ENCODE data around the gene ANTKMT.
A peak's percentile ranks its signal among the peaks of the same experiment; 100 is the strongest.

ANTKMT gene

GRCh38 chr16:692356-693108 lies 28.4 kb upstream of the ANTKMT start:
- peaks cover 16% of the 10 kb centered on the region for H3K9me3 ChIP-seq (ENCODE audit: insufficient read depth, low read depth, low read length)
- no peak overlapping the region for H3K4ac ChIP-seq (ENCODE audit: low read depth, low read length)
- no peak overlapping the region for H3K27ac ChIP-seq (ENCODE audit: low read depth, low read length)
- H4K12ac ChIP-seq (ENCODE audit: low read depth, low read length), result no peak overlapping the region
- H3K9ac ChIP-seq (ENCODE audit: low read length), result no peak overlapping the region
- no peak overlapping the region for H2AFZ ChIP-seq (ENCODE audit: insufficient read depth, low read length, poor library complexity)
- H3K18ac ChIP-seq (ENCODE audit: low read length), result no peak overlapping the region
- peaks cover 5% of the 10 kb centered on the region for H3K79me1 ChIP-seq (ENCODE audit: low read length)
- no peak overlapping the region for H3K4me2 ChIP-seq (ENCODE audit: low read length)
- no peak overlapping the region for H4K91ac ChIP-seq (ENCODE audit: low read depth, low read length)
- H2BK12ac ChIP-seq (ENCODE audit: low read length), result no peak overlapping the region
- no peak overlapping the region for H2BK120ac ChIP-seq (ENCODE audit: insufficient read depth, low read length, poor library complexity)
- H2AK5ac ChIP-seq (ENCODE audit: low read length), result no peak overlapping the region
- H2BK5ac ChIP-seq (ENCODE audit: low read depth, low read length, poor library complexity), result no peak overlapping the region
- peaks cover 2 to 4% of the 10 kb centered on the region in 2 experiments for H3K36me3 ChIP-seq (ENCODE audit: control insufficient read depth in 1 of 2, insufficient read depth in 2 of 2, low read length in 2 of 2)
- WGBS (ENCODE audit: extremely low coverage, insufficient coverage, insufficient read length), result no CpG with 5 or more reads among the region's 10 CpGs
- H3K14ac ChIP-seq (ENCODE audit: low read length), result no peak overlapping the region
- no peak for DNase-seq
- no peak overlapping the region for H3K4me3 ChIP-seq (ENCODE audit: low read depth, low read length)
- no peak overlapping the region for H4K8ac ChIP-seq (ENCODE audit: low read depth, low read length)
- peaks cover 33% of the 10 kb centered on the region for H3K27me3 ChIP-seq (ENCODE audit: insufficient read depth, low read length)
- H3K79me2 ChIP-seq (ENCODE audit: control insufficient read depth, insufficient read depth, low read length, poor library complexity), result peaks cover 4% of the 10 kb centered on the region
- peaks cover 11 to 21% of the 10 kb centered on the region in 2 experiments for H3K4me1 ChIP-seq (ENCODE audit: control insufficient read depth in 1 of 2, insufficient read depth in 2 of 2, low read length in 2 of 2)
- no peak overlapping the region for H3K23ac ChIP-seq (ENCODE audit: low read length)

GRCh38 chr16:693364-693763 lies 27.6 kb upstream of the ANTKMT start:
- Histone ChIP-seq H3K23ac (ENCODE audit: low read length) (no peak overlapping the region), H3K27me3 (ENCODE audit: insufficient read depth, low read length) (peaks cover 33% of the 10 kb centered on the region), H4K8ac (ENCODE audit: low read depth, low read length) (no peak overlapping the region), H3K18ac (ENCODE audit: low read length) (no peak overlapping the region), H3K27ac (ENCODE audit: low read depth, low read length) (no peak overlapping the region), H2AFZ (ENCODE audit: insufficient read depth, low read length, poor library complexity) (no peak overlapping the region), H2BK12ac (ENCODE audit: low read length) (no peak overlapping the region), H3K79me2 (ENCODE audit: control insufficient read depth, insufficient read depth, low read length, poor library complexity) (peaks cover 4% of the 10 kb centered on the region), H2AK5ac (ENCODE audit: low read length) (no peak overlapping the region), H2BK120ac (ENCODE audit: insufficient read depth, low read length, poor library complexity) (no peak overlapping the region), H3K9me3 (ENCODE audit: insufficient read depth, low read depth, low read length) (peaks cover 14% of the 10 kb centered on the region), H3K4me3 (ENCODE audit: low read depth, low read length) (no peak overlapping the region), H3K79me1 (ENCODE audit: low read length) (peaks cover 5% of the 10 kb centered on the region), H3K4ac (ENCODE audit: low read depth, low read length) (no peak overlapping the region), H4K91ac (ENCODE audit: low read depth, low read length) (no peak overlapping the region), H2BK5ac (ENCODE audit: low read depth, low read length, poor library complexity) (no peak overlapping the region), H3K36me3 (ENCODE audit: control insufficient read depth in 1 of 2, insufficient read depth in 2 of 2, low read length in 2 of 2) (no peaks in the 10 kb centered on the region), H3K9ac (ENCODE audit: low read length) (no peak overlapping the region), H4K12ac (ENCODE audit: low read depth, low read length) (no peak overlapping the region), H3K4me2 (ENCODE audit: low read length) (no peak overlapping the region), H3K14ac (ENCODE audit: low read length) (no peak overlapping the region), H3K4me1 (ENCODE audit: control insufficient read depth in 1 of 2, insufficient read depth in 2 of 2, low read length in 2 of 2) (peaks cover 11 to 21% of the 10 kb centered on the region in 2 experiments)
- no CpG with 5 or more reads among the region's 22 CpGs for WGBS (ENCODE audit: extremely low coverage, insufficient coverage, insufficient read length)
- DNase-seq, result no peak

- H3K27ac ChIP-seq (ENCODE audit: low read depth, low read length), result no peak overlapping the region
- H2AFZ ChIP-seq (ENCODE audit: insufficient read depth, low read length, poor library complexity), result no peak overlapping the region
- no peak overlapping the region for H4K91ac ChIP-seq (ENCODE audit: low read depth, low read length)
- no peak overlapping the region for H4K8ac ChIP-seq (ENCODE audit: low read depth, low read length)
- H3K79me2 ChIP-seq (ENCODE audit: control insufficient read depth, insufficient read depth, low read length, poor library complexity), result peaks cover 4% of the 10 kb centered on the region
- no peak overlapping the region for H2AK5ac ChIP-seq (ENCODE audit: low read length)
- no peak overlapping the region for H3K23ac ChIP-seq (ENCODE audit: low read length)
- no peak overlapping the region for H2BK5ac ChIP-seq (ENCODE audit: low read depth, low read length, poor library complexity)
- no peak for DNase-seq
- WGBS (ENCODE audit: extremely low coverage, insufficient coverage, insufficient read length), result no CpG with 5 or more reads among the region's 37 CpGs
- peaks cover 14% of the 10 kb centered on the region for H3K9me3 ChIP-seq (ENCODE audit: insufficient read depth, low read depth, low read length)
- no peak overlapping the region for H3K18ac ChIP-seq (ENCODE audit: low read length)
- H3K27me3 ChIP-seq (ENCODE audit: insufficient read depth, low read length), result peaks cover 33% of the 10 kb centered on the region
- H3K4me3 ChIP-seq (ENCODE audit: low read depth, low read length), result no peak overlapping the region
- H3K14ac ChIP-seq (ENCODE audit: low read length), result no peak overlapping the region
- H2BK12ac ChIP-seq (ENCODE audit: low read length), result no peak overlapping the region
- H3K4ac ChIP-seq (ENCODE audit: low read depth, low read length), result no peak overlapping the region
- peaks cover 5% of the 10 kb centered on the region for H3K79me1 ChIP-seq (ENCODE audit: low read length)
- H2BK120ac ChIP-seq (ENCODE audit: insufficient read depth, low read length, poor library complexity), result no peak overlapping the region
- H3K9ac ChIP-seq (ENCODE audit: low read length), result no peak overlapping the region
- H3K4me1 ChIP-seq (ENCODE audit: control insufficient read depth in 1 of 2, insufficient read depth in 2 of 2, low read length in 2 of 2), result peaks cover 11 to 21% of the 10 kb centered on the region in 2 experiments
- no peak overlapping the region for H3K4me2 ChIP-seq (ENCODE audit: low read length)
- H3K36me3 ChIP-seq (ENCODE audit: control insufficient read depth in 1 of 2, insufficient read depth in 2 of 2, low read length in 2 of 2), result no peaks in the 10 kb centered on the region
- H4K12ac ChIP-seq (ENCODE audit: low read depth, low read length), result no peak overlapping the region
These were observed 27.2 kb upstream of the ANTKMT start for GRCh38 chr16:693766-694165.

GRCh38 chr16:694187-694862 lies 26.6 kb upstream of the ANTKMT start:
- Histone ChIP-seq H3K79me2 (ENCODE audit: control insufficient read depth, insufficient read depth, low read length, poor library complexity) (peaks cover 4% of the 10 kb centered on the region), H3K27ac (ENCODE audit: low read depth, low read length) (no peak overlapping the region), H4K8ac (ENCODE audit: low read depth, low read length) (no peak overlapping the region), H3K14ac (ENCODE audit: low read length) (no peak overlapping the region), H3K4me2 (ENCODE audit: low read length) (no peak overlapping the region), H3K4me1 (ENCODE audit: control insufficient read depth in 1 of 2, insufficient read depth in 2 of 2, low read length in 2 of 2) (peaks cover 11 to 17% of the 10 kb centered on the region in 2 experiments), H3K9me3 (ENCODE audit: insufficient read depth, low read depth, low read length) (peaks cover 14% of the 10 kb centered on the region), H2BK12ac (ENCODE audit: low read length) (no peak overlapping the region), H3K23ac (ENCODE audit: low read length) (no peak overlapping the region), H3K18ac (ENCODE audit: low read length) (no peak overlapping the region), H2BK120ac (ENCODE audit: insufficient read depth, low read length, poor library complexity) (no peak overlapping the region), H3K79me1 (ENCODE audit: low read length) (peaks cover 5% of the 10 kb centered on the region), H3K9ac (ENCODE audit: low read length) (no peak overlapping the region), H3K27me3 (ENCODE audit: insufficient read depth, low read length) (peaks cover 33% of the 10 kb centered on the region), H4K91ac (ENCODE audit: low read depth, low read length) (no peak overlapping the region), H2AK5ac (ENCODE audit: low read length) (no peak overlapping the region), H3K4me3 (ENCODE audit: low read depth, low read length) (no peak overlapping the region), H2BK5ac (ENCODE audit: low read depth, low read length, poor library complexity) (no peak overlapping the region), H4K12ac (ENCODE audit: low read depth, low read length) (no peak overlapping the region), H2AFZ (ENCODE audit: insufficient read depth, low read length, poor library complexity) (no peak overlapping the region), H3K4ac (ENCODE audit: low read depth, low read length) (no peak overlapping the region), H3K36me3 (ENCODE audit: control insufficient read depth in 1 of 2, insufficient read depth in 2 of 2, low read length in 2 of 2) (no peaks in the 10 kb centered on the region)
- no CpG with 5 or more reads among the region's 64 CpGs for WGBS (ENCODE audit: extremely low coverage, insufficient coverage, insufficient read length)
- DNase-seq, result peak; percentile 90 to 94
